ENCODE measurements around the gene FNBP1L. TPM values are rescaled to one million over a fixed set of nuclear protein-coding genes. Genes with fewer than 3 reads are reported as not detected.

The FNBP1L gene
- polyA plus RNA-seq, 1 of the 3 experiments (the other 2 are of a cell fraction): 16.5 TPM

DNA sequence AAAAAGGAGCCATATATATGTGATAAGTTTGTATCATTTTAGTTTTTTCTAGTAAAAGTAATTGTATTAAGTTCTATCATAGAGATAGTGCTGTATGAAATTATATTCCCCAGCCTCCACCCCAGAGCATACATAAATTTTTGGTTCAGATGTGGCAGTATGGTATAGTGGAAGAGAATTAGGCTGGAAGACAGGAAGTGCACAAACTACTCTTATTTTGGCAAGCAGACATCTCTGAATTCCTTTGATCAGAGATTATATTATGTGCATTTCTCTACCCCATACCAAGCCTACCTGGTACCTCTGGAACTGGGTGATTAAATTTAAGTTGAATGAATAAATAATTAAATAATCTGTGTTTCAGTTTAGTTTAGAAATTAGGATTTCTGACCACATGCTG, 55.9 kb downstream of the FNBP1L start (continued):
- TF ChIP-seq, protein P1, sequence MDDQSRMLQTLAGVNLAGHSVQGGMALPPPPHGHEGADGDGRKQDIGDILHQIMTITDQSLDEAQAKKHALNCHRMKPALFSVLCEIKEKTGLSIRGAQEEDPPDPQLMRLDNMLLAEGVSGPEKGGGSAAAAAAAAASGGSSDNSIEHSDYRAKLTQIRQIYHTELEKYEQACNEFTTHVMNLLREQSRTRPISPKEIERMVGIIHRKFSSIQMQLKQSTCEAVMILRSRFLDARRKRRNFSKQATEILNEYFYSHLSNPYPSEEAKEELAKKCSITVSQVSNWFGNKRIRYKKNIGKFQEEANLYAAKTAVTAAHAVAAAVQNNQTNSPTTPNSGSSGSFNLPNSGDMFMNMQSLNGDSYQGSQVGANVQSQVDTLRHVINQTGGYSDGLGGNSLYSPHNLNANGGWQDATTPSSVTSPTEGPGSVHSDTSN (IDR thresholded peaks at IDR 0.05): no peak
- no peak for TF ChIP-seq ELF1 (IDR thresholded peaks at IDR 0.05)

DNA sequence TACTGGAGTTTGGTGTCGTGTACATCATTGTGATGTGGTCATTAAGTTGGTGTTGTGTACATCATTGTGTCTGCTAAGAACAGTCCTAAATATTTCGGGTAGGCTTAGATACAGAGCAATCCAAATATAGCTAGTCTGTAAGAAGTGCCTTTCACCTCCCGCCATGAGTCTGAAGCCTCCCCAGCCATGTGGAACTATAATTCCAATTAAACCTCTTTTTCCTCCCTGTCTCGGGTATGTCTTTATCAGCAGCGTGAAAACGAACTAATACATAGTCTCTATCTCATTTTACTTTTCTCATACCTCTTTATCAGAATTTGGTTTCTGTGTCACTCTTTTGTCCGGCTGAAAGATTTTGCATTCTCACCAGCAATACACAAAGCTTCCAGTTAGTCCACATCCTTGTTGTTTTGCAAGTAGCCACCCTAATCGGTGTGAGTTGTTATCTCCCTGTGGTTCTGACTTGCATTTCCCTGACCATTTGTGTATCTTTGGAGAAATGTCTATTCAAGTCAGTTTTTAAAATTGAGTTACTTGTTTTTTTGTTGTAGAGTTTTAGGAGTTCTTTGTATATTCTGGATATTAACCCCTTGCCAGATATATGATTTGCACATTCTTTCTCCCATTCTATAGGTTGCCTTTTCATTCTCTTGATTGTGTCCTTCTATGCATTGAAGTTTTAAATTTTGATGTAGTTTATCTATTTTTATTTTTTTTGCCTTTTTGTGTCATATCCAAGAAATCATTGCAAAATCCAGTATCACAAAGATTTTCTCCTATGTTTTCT, 56.5 kb downstream of the FNBP1L start:
- Histone ChIP-seq H3K79me2 (ENCODE audit: insufficient read depth) (peaks cover 92% of the 10 kb centered on the region), H3K9ac (no peak overlapping the region), H3K4me3 (ENCODE audit: low read depth in 2 of 2, low read length in 1 of 2) (no peak overlapping the region), H2AFZ (ENCODE audit: low read depth) (no peak overlapping the region), H3K27ac (ENCODE audit: low read depth in 2 of 2, low read length in 1 of 2) (no peak overlapping the region), H3F3A (replicated peaks; ENCODE audit: insufficient read depth) (peaks cover 11% of the 10 kb centered on the region), H3K4me2 (no peak overlapping the region), H3K27me3 (ENCODE audit: insufficient read depth) (no peaks in the 10 kb centered on the region), H4K20me1 (ENCODE audit: insufficient read depth) (peaks cover 23% of the 10 kb centered on the region), H3K36me3 (replicated peaks in 1 of 2; ENCODE audit: control insufficient read depth in 1 of 2, insufficient read depth in 2 of 2, low read length in 1 of 2) (peaks cover 18 to 61% of the 10 kb centered on the region in 2 experiments), H3K4me1 (ENCODE audit: control insufficient read depth in 1 of 2, insufficient read depth in 2 of 2, low read depth in 1 of 2, low read length in 1 of 2) (no peaks in the 10 kb centered on the region; a peak in 1 of 4 replicates), H3K9me2 (no peaks in the 10 kb centered on the region), H3K9me3 (no peaks in the 10 kb centered on the region)
- CTCF ChIA-PET: no interaction called here
- POLR2A ChIA-PET: no interaction called here
- 94% methylated on average over 8 of the region's 8 CpGs for WGBS (ENCODE audit: low lambda C conversion rate)
- TF ChIP-seq POLR2AphosphoS5 (IDR thresholded peaks at IDR 0.05; ENCODE audit: low read depth, low read length) (no peak), NRF1 (IDR thresholded peaks at IDR 0.05; ENCODE audit: low read depth, low read length) (no peak), EP300 (IDR thresholded peaks at IDR 0.05; ENCODE audit: borderline replicate concordance in 1 of 2, low read depth in 1 of 2, low read length in 1 of 2) (no peak), EZH2phosphoT487 (IDR thresholded peaks at IDR 0.05; ENCODE audit: borderline replicate concordance, low read depth) (no peak), NFIC (IDR thresholded peaks at IDR 0.05; ENCODE audit: borderline replicate concordance) (no peak), TCF12 (IDR thresholded peaks at IDR 0.05) (no peak), RFX5 (IDR thresholded peaks at IDR 0.05; ENCODE audit: low read length) (no peak), ELF1 (IDR thresholded peaks at IDR 0.05) (no peak), RCOR1 (IDR thresholded peaks at IDR 0.05; ENCODE audit: low read length) (no peak), RXRA (IDR thresholded peaks at IDR 0.05; ENCODE audit: borderline replicate concordance, low read depth) (no peak), FOSL2 (IDR thresholded peaks at IDR 0.05; ENCODE audit: borderline replicate concordance, low read depth) (no peak), TAF1 (IDR thresholded peaks at IDR 0.05; ENCODE audit: borderline replicate concordance, low read depth, low read length) (no peak), GATA2 (CRISPR knock-in tag; IDR thresholded peaks at IDR 0.05) (no peak)
- TF ChIP-seq, protein P2, sequence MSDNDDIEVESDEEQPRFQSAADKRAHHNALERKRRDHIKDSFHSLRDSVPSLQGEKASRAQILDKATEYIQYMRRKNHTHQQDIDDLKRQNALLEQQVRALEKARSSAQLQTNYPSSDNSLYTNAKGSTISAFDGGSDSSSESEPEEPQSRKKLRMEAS (IDR thresholded peaks at IDR 0.05; ENCODE audit: low read depth): no peak
- TF ChIP-seq, protein P3, sequence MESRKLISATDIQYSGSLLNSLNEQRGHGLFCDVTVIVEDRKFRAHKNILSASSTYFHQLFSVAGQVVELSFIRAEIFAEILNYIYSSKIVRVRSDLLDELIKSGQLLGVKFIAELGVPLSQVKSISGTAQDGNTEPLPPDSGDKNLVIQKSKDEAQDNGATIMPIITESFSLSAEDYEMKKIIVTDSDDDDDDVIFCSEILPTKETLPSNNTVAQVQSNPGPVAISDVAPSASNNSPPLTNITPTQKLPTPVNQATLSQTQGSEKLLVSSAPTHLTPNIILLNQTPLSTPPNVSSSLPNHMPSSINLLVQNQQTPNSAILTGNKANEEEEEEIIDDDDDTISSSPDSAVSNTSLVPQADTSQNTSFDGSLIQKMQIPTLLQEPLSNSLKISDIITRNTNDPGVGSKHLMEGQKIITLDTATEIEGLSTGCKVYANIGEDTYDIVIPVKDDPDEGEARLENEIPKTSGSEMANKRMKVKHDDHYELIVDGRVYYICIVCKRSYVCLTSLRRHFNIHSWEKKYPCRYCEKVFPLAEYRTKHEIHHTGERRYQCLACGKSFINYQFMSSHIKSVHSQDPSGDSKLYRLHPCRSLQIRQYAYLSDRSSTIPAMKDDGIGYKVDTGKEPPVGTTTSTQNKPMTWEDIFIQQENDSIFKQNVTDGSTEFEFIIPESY (IDR thresholded peaks at IDR 0.05; ENCODE audit: borderline replicate concordance, low read depth): no peak
- TF ChIP-seq, protein P1 (IDR thresholded peaks at IDR 0.05): no peak
- TF ChIP-seq, protein P4, sequence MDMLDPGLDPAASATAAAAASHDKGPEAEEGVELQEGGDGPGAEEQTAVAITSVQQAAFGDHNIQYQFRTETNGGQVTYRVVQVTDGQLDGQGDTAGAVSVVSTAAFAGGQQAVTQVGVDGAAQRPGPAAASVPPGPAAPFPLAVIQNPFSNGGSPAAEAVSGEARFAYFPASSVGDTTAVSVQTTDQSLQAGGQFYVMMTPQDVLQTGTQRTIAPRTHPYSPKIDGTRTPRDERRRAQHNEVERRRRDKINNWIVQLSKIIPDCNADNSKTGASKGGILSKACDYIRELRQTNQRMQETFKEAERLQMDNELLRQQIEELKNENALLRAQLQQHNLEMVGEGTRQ (IDR thresholded peaks at IDR 0.05; ENCODE audit: borderline replicate concordance, low read depth, low read length): no peak
- no peak for DNase-seq

All from SK-N-SH (cell line).